Suppressor macrophage (primary cell): ENCODE data around the gene TOR2A.

Experiments used
- DNase-seq, 4 experiments: peaks; one replicate each; pipeline ENCODE4 v3.0.0-alpha.2; 2020 to 2022
- total RNA-seq, 17 experiments: gene quantifications; one replicate each; lab custom pipeline; 2026; ENCODE audit warnings: mixed read lengths in 6 of 17, inconsistent platforms in 3 of 17; lab: John Stamatoyannopoulos, UW

Gene TOR2A
- 6.7 to 26.8 (median 14.0) reads per million in 17 experiments for total RNA-seq

GRCh38 chr9:127734747-127735529, at the start of gene TOR2A:
TSS of gene TOR2A (minus strand) at chr9:127735294. CDS start at chr9:127735270, 24 bp downstream.
- peak; percentile 99 for DNase-seq

- DNase-seq: peak; percentile 69 to 82 (median 80)
Measured at GRCh38 chr9:127783111-127784008, 48.3 kb upstream of the TOR2A start.

GRCh38 chr9:127781806-127782205, 46.7 kb upstream of the TOR2A start:
- DNase-seq: peak in 1 of 4 experiments; percentile 34

- DNase-seq: peak; percentile 59 to 83 (median 78)
Measured at GRCh38 chr9:127780909-127781308, 45.8 kb upstream of the TOR2A start.

- no peak for DNase-seq
Measured at GRCh38 chr9:127780126-127780885, 45.2 kb upstream of the TOR2A start.

GRCh38 chr9:127779136-127779981, 44.3 kb upstream of the TOR2A start:
- peak; percentile 60 to 85 (median 82) for DNase-seq

- DNase-seq: peak in 3 of 4 experiments; percentile 64 to 74 (median 72)
Measured at GRCh38 chr9:127778280-127779135, 43.4 kb upstream of the TOR2A start, which contains the start of gene SH2D3C. TSS of gene SH2D3C (minus strand) at chr9:127778666. CDS start at chr9:127778627, 39 bp downstream.

- DNase-seq: no peak
Measured at GRCh38 chr9:127777368-127777980, 42.4 kb upstream of the TOR2A start.

- DNase-seq: no peak
Measured at GRCh38 chr9:127776924-127777289, 41.8 kb upstream of the TOR2A start.

- DNase-seq: peak; percentile 83 to 93 (median 90)
Measured at GRCh38 chr9:127776195-127776923, 41.3 kb upstream of the TOR2A start.

GRCh38 chr9:127773981-127774380, 38.9 kb upstream of the TOR2A start:
- no peak for DNase-seq

GRCh38 chr9:127773272-127773671, 38.2 kb upstream of the TOR2A start:
- peak; percentile 40 to 66 (median 58) for DNase-seq

- DNase-seq: no peak
Measured at GRCh38 chr9:127772603-127773002, 37.5 kb upstream of the TOR2A start.

GRCh38 chr9:127771570-127772189, 36.6 kb upstream of the TOR2A start:
- DNase-seq: no peak

- peak; percentile 98 to 100 (median 99) for DNase-seq
Measured at GRCh38 chr9:127770905-127771569, 35.9 kb upstream of the TOR2A start.

GRCh38 chr9:127770583-127770904, 35.5 kb upstream of the TOR2A start:
- DNase-seq: no peak

- DNase-seq: no peak
Measured at GRCh38 chr9:127769929-127770582, 35.0 kb upstream of the TOR2A start.

- no peak for DNase-seq
Measured at GRCh38 chr9:127769101-127769500, 34.0 kb upstream of the TOR2A start.
